ENCODE data around the gene LIMA1.

DNA sequence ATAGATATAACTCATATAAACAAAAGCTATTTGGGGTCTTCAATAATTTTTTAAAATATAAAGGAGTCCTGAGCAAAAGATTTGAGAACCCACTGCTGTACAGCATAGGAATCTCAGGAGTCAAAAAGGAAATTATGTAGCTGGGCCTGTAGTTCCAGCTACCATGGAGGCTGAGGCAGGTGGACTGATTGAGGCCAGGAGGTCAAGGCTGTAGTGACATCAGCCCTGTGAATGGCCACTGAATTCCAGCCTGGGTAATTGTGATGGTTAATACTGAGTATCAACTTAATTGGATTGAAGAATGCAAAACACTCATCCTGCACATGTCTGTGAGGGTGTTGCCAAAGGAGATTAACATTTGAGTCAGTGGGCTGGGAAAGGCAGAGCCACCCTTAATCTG, 126.7 kb downstream of the LIMA1 start:
- TF ChIP-seq, protein P1, sequence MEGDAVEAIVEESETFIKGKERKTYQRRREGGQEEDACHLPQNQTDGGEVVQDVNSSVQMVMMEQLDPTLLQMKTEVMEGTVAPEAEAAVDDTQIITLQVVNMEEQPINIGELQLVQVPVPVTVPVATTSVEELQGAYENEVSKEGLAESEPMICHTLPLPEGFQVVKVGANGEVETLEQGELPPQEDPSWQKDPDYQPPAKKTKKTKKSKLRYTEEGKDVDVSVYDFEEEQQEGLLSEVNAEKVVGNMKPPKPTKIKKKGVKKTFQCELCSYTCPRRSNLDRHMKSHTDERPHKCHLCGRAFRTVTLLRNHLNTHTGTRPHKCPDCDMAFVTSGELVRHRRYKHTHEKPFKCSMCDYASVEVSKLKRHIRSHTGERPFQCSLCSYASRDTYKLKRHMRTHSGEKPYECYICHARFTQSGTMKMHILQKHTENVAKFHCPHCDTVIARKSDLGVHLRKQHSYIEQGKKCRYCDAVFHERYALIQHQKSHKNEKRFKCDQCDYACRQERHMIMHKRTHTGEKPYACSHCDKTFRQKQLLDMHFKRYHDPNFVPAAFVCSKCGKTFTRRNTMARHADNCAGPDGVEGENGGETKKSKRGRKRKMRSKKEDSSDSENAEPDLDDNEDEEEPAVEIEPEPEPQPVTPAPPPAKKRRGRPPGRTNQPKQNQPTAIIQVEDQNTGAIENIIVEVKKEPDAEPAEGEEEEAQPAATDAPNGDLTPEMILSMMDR (conservative IDR thresholded peaks at IDR 0.05; ENCODE audit: low read depth, low read length), result no peak
- TF ChIP-seq RFX5 (IDR thresholded peaks at IDR 0.05; ENCODE audit: low read depth, low read length) (no peak), SMC3 (IDR thresholded peaks at IDR 0.05; ENCODE audit: low read depth, low read length) (no peak), MAZ (IDR thresholded peaks at IDR 0.05; ENCODE audit: borderline replicate concordance, low read depth, low read length) (no peak), POLR2A (IDR thresholded peaks at IDR 0.05; ENCODE audit: low read depth, low read length) (no peak), USF2 (IDR thresholded peaks at IDR 0.05; ENCODE audit: low read depth, low read length) (no peak), NFE2L2 (IDR thresholded peaks at IDR 0.05; ENCODE audit: low read depth, low read length) (no peak)
- TF ChIP-seq, protein P2, sequence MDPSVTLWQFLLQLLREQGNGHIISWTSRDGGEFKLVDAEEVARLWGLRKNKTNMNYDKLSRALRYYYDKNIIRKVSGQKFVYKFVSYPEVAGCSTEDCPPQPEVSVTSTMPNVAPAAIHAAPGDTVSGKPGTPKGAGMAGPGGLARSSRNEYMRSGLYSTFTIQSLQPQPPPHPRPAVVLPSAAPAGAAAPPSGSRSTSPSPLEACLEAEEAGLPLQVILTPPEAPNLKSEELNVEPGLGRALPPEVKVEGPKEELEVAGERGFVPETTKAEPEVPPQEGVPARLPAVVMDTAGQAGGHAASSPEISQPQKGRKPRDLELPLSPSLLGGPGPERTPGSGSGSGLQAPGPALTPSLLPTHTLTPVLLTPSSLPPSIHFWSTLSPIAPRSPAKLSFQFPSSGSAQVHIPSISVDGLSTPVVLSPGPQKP (IDR thresholded peaks at IDR 0.05; ENCODE audit: borderline replicate concordance, low read depth, low read length), result no peak

Measured in IMR-90 (cell line).